HepG2 (cell line): ENCODE measurements around the gene SAMD4B. TPM values are rescaled to one million over a fixed set of nuclear protein-coding genes. Genes with fewer than 3 reads are reported as not detected.
A peak's percentile ranks its signal among the peaks of the same experiment; 100 is the strongest.

ENCODE experiments used
- DMTF1 ChIP-seq: sonication (generic); formaldehyde crosslinking; IDR thresholded peaks from 2 replicates; pipeline ENCODE4 v1.4.0; 2020; ENCODE audit warnings: mild to moderate bottlenecking, missing genetic modification reagents
- FOXP4 ChIP-seq: sonication (generic); formaldehyde crosslinking; IDR thresholded peaks from 2 replicates; pipeline ENCODE4 v1.4.0; 2020; ENCODE audit warnings: missing genetic modification reagents
- HMGXB4 ChIP-seq, 2 experiments: sonication (generic) in 1 of 2; formaldehyde crosslinking in 1 of 2; IDR thresholded peaks; 2 replicates each; pipeline versions ENCODE4 v1.4.0 to v1.6.1; 2018 to 2020; ENCODE audit warnings: missing genetic modification reagents in 2 of 2, borderline replicate concordance in 1 of 2, low read depth in 1 of 2, mild to moderate bottlenecking in 1 of 2, missing biosample characterization in 1 of 2
- PRDM10 ChIP-seq: sonication (generic); formaldehyde crosslinking; IDR thresholded peaks from 2 replicates; pipeline ENCODE4 v1.4.0; 2020; ENCODE audit warnings: low read depth, missing genetic modification reagents
- RNF2 ChIP-seq: fragments of 450-650 bp; conservative IDR thresholded peaks from 2 replicates; pipeline ENCODE4 v1.6.1; 2016; ENCODE audit warnings: low read depth
- STAG1 ChIP-seq: sonication (generic); formaldehyde crosslinking; IDR thresholded peaks from 2 replicates; pipeline ENCODE4 v1.4.0; 2020; ENCODE audit warnings: missing genetic modification reagents
- ZBED4 ChIP-seq: sonication (generic); formaldehyde crosslinking; IDR thresholded peaks from 2 replicates; pipeline ENCODE4 v1.4.0; 2020; ENCODE audit warnings: missing genetic modification reagents, borderline replicate concordance
- ZBTB46 ChIP-seq: sonication (generic); formaldehyde crosslinking; IDR thresholded peaks from 2 replicates; pipeline ENCODE4 v1.4.0; 2020; ENCODE audit warnings: mild to moderate bottlenecking, missing genetic modification reagents, borderline replicate concordance
- ZNF343 ChIP-seq: sonication (generic); formaldehyde crosslinking; IDR thresholded peaks from 2 replicates; pipeline ENCODE4 v1.4.0; 2020; ENCODE audit warnings: mild to moderate bottlenecking, missing genetic modification reagents
- ZNF720 ChIP-seq: sonication (generic); formaldehyde crosslinking; IDR thresholded peaks from 2 replicates; pipeline ENCODE4 v1.4.0; 2020; ENCODE audit warnings: missing genetic modification reagents
- polyA plus RNA-seq, 8 experiments: library from polyadenylated mRNA; depleted of rRNA in 3 of 8; stranded (reverse) in 7 of 8; unstranded in 1 of 8; fragments of >200 nt; fragmentation: Illumina TruSeq in 4 of 8; extraction: Trizol in 4 of 8; gene quantifications; 2 replicates each; pipeline versions ENCODE4 v1.2.1 to v1.2.3, GENCODE V29; 2011 to 2016; ENCODE audit warnings: low read depth in 4 of 8, missing spikeins in 1 of 8, mixed read lengths in 1 of 8; ENCODE audit not compliant: insufficient read depth in 1 of 8
- total RNA-seq, 5 experiments: library from RNA; depleted of rRNA; stranded (reverse); fragments of >200 nt; fragmentation: Illumina TruSeq; extraction: Trizol; gene quantifications; 2 replicates each; pipeline ENCODE4 v1.2.3, GENCODE V29; 2016; ENCODE audit warnings: low read depth in 1 of 5

SAMD4B gene
- total and polyA plus RNA-seq, 2 of the 13 experiments (the other 11 are each of a cell fraction or from before 2014, with no cell fraction given), result 26.0 to 31.8 TPM

GRCh38 chr19:39412100-39412866 is 70.1 kb downstream of the SAMD4B start, which contains the start of gene PLEKHG2 (continued):
- TF ChIP-seq ZBED4 (CRISPR knock-in tag) (no peak), ZNF343 (CRISPR knock-in tag) (peak; percentile 69; the same call in 1 of the 2 replicates), FOXP4 (no peak), PRDM10 (peak; percentile 36; the same call in 1 of the 2 replicates), HMGXB4 (CRISPR knock-in tag; IDR thresholded peaks at IDR 0.05; ENCODE audit: borderline replicate concordance in 1 of 2, low read depth in 1 of 2) (peak; percentile 89 to 97), STAG1 (CRISPR knock-in tag) (peak; percentile 54), RNF2 (no peak), DMTF1 (CRISPR knock-in tag) (no peak), ZNF720 (no peak), ZBTB46 (CRISPR knock-in tag) (0 out of 2 replicates have a peak, but pooled peaks have one; percentile 44)
